CD4-positive, alpha-beta T cell treated with Interleukin-4 for 1 hour (primary cell): Measurements from ENCODE around the gene GPX1.
"Not testable (repeated sequence)": the region's sequence is repeated elsewhere in the genome, so short reads cannot be mapped to it uniquely, and the experiment has no call there.

Source experiments
- DNase-seq, 2 donors: peaks; one replicate each; pipeline ENCODE4 v3.0.0-alpha.2; 2020 to 2022

GPX1 gene

DNA sequence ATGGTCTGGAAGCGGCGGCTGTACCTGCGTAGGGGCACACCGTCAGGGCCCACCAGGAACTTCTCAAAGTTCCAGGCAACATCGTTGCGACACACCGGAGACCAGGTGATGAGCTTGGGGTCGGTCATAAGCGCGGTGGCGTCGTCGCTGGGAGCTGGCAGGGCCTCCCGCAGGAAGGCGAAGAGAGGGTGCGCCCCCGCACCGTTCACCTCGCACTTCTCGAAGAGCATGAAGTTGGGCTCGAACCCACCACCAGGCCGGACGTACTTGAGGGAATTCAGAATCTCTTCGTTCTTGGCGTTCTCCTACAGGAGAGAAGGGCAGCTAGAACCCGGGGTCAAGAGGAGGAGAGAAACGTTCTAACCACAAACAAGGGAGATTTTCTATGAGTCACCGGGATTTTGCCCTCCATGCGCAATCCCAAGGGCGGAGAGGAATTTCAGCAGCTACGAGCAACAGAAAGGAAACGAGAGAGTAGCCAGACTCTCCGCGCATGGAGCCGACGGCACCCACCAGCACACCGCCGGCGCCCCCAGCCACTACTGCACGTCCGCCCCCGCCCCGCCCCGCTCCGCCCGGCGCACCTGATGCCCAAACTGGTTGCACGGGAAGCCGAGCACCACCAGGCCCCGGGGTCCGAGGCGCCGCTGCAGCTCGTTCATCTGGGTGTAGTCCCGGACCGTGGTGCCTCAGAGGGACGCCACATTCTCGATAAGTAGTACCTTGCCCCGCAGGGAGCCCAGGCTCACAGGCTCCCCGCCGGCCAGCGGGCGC is 523 bp downstream of the GPX1 start:
- DNase-seq = peak; percentile 44

DNA sequence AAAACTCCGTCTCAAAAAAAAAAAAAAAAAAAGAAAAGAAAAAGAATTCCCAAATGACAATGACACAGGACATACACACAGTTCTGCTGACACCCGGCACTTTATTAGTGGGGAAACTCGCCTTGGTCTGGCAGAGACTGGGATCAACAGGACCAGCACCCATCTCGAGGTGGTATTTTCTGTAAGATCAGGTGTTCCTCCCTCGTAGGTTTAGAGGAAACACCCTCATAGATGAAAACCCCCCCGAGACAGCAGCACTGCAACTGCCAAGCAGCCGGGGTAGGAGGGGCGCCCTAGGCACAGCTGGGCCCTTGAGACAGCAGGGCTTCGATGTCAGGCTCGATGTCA is 1.1 kb downstream of the GPX1 start:
- peak in 1 of 2 donors; percentile 34 for DNase-seq

DNA sequence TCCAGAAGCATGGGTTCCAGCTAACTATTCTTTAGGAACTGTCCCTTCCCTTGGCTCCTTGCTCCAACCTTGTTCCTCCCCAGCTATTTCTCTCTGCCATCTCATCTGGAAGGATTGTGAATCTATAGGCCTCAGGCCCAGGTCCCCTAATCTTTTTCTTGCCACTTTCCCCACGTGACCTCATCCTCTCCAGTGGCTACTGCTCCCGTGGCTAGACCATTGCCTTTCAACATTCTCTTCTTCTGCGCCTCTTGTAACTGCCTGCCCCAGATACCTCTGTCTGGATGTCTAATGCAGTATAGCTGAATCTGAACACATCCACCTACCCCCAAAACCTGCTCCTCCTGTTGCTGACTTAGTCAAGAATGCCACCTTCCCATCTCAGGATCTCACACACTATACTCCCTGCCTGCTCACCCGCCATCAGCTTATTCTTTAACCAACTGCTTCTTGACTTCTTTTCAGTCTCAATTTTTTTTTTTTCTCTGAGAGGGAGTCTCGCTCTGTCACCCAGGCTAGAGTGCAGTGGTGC is 5.2 kb downstream of the GPX1 start:
- no peak for DNase-seq

DNA sequence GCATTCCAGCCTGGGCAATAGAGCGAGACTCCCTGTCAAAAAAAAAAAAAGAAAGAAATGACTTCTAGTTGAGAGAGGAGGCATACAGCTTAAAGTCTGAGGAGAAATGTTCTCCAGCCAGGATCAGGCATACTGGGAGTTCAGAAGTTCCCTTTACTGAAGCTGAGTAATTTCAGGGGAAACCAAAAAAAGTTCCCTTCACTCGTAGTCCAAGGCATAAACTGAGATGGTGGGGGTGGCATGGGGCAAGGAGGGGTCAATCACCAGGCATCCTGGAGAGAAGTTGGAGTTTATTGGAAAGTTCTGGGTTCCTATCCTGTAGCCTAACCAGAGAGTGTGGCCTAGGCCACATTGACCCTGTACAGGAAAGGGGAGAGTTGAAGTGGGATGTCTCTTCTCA is 5.9 kb downstream of the GPX1 start:
- peak in 1 of 2 donors; percentile 29 for DNase-seq

DNA sequence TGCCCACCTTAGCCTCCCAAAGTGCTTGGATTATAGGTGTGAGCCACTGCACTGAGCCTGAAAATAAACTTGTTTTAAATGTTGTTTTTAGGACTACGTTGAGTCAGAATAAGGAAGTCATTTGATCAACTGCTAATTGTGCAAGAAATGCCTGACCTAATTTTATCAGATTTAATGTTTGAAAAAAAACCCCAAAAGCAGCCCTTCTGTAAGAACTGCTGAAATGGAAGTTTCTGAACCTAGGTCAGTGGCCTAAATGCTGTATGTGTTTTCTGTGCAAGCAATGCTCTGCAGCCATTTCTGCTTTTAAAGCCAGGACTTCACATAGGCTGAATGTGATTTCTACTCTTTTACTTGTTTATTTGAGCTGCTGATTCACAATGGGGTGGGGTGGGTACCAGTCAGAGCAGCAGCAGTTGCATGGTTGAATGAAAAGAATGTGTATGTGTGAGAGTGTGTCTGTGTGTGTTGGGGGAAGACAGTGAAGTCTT is 6.6 kb downstream of the GPX1 start:
- no peak for DNase-seq

DNA sequence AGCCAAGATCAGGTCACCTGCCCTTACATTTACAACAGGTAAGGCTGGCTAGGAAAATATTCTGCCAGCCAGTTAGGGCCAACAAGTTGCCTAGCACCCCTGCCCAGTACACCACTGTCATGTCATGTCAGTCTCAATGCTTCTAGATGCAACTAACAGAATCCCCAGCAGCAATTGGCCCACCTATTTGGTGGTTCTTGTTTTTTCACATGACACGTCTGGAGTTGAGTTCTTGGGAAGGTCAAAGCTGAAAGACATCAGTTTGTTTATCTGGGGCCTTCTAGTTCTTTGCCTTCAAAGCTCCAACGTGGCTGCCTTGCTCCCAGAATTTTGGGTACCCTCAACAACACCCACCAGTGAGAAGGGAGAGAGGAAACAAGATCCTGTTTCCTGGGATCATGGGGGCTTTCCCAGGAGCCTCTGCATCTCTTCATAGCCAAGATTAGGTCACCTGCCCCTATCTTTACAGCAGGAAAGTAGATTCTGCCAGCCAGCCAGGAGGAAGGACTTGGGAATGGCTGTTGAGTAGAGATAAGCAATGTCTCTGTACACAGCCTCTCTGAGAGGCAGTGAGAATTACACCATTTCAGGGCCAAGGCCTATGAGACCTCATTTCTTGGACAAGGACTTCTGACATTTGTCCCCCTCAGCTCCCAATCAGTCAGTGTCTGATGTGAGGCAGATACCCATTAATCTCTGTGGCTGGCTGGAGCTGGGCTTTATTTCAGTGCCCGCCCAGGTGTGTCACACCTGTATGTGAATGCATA is 8.6 kb downstream of the GPX1 start:
- DNase-seq = no peak

DNA sequence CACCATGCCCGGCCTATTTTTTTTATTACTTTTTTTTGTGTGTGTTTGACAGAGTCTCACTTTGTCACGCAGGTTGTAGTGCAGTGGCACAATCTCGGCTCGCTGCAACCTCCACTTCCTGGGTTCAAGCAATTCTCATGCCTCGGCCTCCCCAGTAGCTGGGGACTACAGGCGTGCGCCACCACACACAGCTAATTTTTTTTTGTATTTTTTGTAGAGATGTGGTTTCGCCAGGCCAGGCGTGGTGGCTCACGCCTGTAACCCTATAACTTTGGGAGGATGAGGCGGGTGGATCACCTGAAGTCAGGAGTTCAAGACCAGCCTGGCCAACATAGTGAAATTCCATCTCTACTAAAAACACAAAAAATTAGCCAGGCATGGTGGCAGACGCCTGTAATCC is 9.8 kb downstream of the GPX1 start:
- not testable (repeated sequence) for DNase-seq

DNA sequence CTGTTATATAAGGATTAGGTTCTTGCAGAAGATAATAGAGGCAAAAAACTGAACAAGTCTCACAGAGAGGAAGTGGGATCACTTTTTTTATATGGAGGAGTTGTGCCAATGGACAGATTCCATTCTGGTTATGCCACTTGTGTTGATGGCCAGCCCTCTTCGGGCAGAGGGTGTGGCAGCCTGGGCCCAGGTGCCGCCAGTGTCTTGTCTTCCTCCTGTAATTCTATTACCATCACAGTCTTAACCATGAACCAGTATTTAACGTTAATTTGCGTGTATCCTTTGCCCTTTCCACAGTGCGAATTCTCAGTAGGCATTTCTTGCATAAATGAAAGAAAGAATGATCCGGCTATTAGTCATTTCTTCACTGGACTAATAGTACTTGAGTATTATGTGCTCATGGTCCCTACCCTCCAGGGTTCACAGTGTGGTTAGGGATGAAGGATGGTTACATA is 11.3 kb downstream of the GPX1 start:
- no peak for DNase-seq

DNA sequence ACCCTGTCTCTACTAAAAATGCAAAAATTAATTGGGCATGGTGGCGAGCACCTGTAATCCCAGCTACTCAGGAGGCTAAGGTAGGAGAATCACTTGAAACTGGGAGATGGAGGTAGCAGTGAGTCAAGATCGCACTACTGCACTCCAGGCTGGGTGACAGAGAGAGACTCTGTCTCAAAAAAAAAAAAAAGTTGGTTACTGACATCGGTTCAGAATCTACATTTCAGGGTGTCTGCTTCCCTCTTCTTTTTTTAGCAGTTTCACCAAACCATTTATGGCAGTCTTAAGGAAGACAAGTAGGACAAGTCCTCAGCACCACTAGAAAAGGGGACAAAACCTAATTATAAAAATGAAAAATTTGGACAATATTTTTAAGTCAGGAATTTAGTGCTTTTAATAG is 15.0 kb downstream of the GPX1 start:
- DNase-seq = no peak

DNA sequence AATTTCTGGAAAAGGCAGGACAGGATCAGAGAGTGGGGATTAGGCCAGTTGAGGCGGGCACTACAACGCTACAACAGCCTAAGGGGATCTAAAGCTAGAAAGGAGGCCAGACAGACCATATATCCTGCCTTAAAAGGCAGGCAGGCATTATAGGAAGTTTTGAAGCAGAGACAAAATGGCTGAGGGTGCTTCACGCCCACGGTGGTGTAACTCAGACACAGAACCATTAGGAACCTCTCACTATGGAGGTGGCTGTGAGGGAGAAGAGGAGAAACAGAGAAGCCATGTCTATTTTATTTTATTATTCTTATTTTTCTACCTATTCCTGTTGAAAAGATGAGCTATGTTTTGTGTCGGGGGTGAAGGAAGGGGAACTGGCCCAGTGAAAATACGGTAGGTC is 16.2 kb downstream of the GPX1 start:
- DNase-seq = no peak

DNA sequence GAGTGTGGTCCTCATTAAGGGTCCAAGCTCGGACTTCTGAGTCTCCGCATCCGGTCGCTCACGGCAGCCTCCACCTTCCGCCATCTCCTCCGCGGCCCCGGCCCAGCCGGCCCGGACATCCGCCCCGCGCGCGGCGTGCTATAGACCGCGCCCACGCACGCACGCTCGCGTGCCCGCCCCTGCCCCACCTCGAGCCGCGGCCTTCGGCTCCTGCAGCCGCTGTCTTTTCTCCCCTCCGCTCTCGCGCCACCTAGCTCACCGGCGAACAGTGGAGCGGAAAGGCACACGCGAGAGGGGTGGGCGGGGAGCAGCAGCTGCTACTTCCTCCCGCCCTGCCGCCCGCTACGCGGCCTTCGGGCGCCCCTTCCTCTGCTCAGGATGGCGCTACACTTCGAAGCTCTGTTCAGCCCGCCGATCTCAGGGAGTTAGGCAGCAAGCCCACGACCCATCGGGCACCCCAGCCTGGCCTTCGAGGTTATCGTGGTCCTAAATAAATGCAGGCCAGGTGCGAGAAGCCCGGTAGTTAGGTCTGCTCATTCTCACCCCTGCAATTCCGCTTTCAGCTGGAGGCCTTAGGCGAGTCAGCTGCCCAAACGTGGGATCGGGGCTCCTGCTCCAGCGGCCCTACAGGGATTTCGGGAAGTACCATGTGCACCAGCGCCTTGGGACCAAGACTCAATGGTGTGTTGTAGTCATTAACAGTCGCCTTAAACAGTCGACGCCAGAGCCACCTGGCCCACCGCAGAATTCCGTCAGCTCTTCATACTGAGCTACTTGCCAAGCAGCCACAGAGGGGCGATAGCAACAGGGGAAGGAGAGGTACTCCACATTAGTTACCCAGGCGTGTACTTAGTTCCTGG is 18.0 kb downstream of the GPX1 start, which contains the start of gene USP4:
Gene USP4, minus strand, starts transcription at position 113 of the 860 bp plus-strand sequence. Its CDS starts 29 bp downstream, at position 84.
- DNase-seq = peak; percentile 93

DNA sequence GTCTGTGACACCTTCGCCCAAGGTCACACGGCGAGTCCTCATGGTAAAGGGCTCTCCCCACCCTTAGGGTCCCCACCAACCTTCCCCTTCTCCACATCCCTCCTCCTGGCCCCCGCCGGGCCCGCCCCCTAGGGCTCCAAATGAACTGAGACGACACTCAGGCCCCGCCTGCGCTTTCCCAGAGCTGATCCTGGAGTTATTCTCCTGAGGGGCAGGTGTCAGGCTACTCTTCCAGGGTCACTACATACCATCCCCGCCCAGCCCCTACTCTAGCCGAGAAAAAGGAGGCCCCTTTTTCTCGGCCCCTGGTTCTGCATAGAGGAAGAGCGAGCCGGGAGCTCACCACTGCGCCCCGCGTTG is 18.6 kb downstream of the GPX1 start:
- DNase-seq = no peak

DNA sequence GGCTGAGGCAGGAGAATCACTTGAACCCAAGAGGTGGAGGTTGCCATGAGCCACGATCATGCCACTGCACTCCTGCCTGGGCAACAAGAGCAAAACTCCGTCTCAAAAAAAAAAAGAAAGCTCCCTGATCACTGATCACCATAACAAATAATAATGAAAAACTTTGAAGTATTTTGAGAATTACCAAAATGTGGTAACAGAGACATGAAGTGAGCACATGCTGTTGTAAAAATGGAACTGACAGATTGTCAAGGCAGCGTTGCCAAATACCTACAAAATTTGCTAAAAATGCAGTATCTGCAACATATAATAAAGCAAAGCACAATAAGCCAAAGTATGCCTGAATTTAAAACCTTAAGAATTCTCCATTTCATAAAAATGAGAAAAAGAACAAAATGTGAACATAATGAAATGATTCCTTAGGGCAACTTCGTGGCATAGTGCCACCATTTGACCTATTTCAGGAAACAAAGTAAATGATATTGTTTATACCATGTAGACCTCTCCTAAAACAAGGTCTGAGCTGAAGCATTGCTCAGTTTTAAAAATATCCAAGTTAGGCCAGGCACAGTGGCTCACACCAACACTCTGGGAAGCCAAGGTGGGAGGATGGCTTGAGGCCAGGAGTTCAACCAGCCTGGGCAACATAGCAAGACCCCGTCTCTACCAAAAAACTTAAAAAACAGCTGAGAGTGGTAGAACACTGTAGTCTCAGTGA is 24.1 kb downstream of the GPX1 start:
- no peak for DNase-seq

DNA sequence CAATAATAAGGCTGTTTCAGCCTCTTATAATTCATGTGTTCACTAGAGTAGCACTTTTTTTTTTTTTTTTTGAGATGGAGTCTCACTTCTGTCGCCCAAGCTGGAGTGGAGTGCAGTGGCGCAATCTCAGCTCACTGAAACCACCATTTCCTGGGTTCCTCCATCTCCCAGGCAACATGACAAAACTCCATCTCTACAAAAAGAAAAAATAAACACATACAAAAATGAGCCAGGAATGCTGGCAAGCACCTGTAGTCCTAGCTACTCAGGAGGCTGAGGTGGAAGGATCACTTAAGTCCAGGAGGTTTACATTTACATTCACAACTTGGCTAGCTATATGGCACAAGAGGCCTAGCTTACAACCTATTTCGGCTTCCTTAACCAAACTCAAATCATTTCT is 25.1 kb downstream of the GPX1 start:
- peak; percentile 47 to 57 for DNase-seq

DNA sequence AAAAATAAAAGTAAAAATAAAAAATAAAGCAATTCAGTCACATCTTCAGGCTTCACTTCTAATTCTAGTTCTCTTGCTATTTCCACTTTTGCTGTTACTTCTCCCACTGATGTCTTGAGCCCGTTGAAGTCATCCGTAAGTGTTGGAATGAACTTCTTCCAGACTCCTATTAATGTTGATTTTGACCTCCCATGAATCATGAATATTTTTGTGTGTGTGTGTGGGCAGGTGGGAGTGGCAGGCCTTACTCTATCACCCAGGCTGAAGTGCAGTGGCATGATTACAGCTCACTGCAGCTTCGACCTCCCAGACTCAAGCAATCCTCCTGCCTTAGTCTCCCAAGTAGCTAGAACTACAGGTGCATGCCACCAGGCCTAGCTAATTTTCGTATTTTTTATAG is 29.0 kb downstream of the GPX1 start:
- no peak for DNase-seq

DNA sequence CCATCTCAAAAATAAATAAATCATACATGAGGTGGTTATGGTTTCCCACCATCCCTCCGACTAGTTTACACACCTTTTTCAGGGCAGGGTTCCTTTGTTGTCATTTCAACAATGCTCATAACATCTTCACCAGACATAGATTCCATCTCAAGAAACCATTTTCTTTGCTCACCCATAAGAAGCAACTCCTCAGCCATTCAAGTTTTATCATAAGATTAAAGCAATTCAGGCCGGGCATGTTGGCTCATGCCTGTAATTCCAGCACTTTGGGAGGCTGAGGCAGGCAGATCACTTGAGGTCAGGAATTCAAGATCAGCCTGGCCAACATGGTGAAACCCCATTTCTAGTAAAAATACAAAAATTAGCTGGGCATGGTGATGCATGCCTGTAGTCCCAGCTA is 29.8 kb downstream of the GPX1 start:
- DNase-seq = not testable (repeated sequence)

DNA sequence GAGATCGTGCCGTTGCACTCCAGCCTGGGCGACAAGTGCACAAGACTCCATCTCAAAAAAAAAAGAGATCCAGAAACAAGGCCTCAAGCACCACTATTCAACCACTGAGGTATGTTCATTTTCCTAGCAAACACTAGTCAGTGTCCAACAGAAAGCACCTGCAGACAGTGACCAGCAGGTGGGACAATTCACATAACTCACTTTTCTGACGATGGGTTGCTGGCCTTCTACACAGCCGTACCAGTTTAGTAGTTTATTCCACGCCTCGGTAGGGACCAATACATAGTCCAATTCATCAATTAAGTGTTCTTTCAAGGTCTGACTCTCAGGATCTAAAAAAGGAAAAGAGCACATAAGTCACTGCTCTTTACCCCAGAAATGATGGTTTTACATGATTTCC is 30.7 kb downstream of the GPX1 start:
- no peak for DNase-seq

DNA sequence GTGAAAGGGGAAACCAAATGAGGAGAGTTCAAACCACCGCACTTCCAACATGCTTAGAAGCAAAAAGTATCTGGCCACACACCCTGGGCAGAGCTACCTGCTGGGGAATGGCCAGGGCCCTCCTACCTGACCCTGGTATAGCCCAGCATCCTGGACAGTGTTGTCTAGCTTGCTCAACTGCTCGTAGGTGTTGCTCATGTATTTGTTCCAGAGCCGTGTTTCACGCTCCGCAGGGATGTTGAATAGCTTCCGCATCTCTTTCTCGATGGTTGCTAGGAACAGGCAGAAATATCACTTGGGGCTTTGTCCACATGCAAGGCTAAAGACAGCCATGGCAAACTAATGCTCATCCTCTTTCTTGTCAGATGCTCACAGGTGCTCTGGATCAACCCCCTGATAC is 33.4 kb downstream of the GPX1 start:
- no peak for DNase-seq

DNA sequence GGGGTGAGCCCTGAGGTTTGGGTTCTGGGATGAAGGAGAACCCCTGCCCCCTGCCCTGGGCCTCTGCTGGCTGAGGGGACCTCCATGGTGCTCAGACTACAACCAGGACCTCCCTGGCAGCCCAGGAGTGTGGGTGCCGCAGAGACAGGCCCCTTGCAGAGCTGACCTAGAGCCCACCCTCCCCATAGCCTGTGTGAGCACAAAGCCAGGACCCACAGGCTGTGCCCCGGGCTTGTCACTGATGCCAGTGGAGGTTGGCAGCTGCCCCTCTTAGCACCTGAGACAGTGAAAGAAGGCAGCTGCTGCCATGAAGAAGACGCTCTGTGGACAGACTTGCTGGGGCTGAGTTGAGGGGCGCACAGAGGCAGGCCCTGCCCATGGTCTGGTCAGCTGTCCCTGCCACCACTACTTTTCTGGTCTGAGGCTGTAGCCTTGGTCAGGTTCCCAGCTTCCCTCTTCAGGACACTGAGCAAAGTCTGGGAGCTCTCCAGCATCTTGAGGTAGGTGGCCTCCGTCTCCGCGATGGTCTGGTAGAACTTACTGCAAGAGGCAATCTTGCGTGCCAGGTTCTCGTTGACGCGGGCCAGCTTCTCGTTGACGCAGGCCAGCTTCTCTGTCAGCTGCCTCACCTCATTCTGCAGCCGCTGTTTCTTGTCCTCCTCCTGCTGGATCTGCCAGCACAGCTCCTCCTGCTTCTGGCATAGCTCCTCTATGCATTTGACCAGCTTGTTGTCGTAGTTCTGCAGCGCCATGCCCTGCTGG is 41.3 kb downstream of the GPX1 start:
- DNase-seq = no peak

DNA sequence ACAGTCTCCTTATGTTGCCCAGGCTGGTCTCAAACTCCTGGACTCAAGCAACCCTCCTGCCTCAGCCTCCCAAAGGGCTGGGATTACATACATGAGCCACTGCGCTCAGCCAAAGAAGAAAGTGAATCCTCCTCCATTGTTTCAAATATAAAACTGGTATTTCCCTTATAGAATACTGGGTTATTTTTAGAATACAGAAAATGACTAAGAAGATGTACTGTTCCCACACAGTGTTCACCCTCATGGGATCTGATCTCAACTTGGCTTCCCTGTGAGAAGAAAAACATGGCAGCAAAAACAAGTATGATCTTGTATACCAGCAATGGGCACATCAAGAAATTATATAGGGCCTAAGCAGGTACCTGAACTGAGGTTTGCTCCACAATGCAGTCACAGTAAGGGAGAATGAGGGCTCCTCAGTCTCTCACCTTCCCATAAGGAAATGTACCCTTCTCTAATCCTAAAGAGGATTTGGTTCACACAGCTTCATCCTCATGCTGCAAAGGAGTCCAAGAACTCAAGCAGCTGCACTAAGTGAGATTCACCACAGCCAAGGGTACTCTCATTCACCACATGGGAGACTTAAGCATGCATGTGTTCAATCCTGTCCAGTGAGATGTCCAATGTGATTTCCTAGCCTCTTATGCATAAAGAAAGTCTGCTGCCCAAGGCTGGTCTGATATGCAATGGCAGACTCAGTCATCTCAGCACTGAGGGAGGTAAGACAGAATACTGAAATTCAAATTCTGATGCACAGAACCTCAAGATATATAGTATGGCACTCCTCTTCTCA is 44.1 kb downstream of the GPX1 start:
- DNase-seq = no peak

DNA sequence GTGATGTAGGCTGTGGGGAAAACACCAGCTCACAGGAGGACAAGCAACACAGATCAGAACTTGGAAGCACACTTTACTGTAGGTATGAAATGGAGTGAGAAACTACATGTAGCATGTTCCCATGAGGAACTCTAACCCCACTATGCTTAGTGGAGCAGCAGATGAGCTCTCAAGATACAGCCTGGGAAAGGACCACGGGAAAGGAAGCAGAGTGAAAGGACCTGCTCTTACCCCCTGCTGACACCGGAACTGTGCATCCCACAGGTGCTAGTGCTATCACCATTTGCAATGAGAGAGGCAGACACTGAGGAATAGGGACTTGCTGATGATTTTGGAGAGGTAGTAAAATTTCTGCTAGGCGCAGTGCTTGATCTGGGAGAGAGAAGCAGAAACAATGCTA is 46.9 kb downstream of the GPX1 start:
- DNase-seq = no peak
